Astrocyte of the spinal cord (primary cell): ENCODE measurements around the gene TPST1.
"Not testable (repeated sequence)": the region's sequence is repeated elsewhere in the genome, so short reads cannot be mapped to it uniquely, and the experiment has no call there.

ENCODE experiments used
- DNase-seq: peaks from one replicate; pipeline ENCODE4 v3.0.0; 2011; ENCODE audit warnings: low read depth, low spot score
- H3K4me3 ChIP-seq: 2 replicates; pipeline ENCODE4 v1.5.1; 2011; ENCODE audit warnings: low read depth, mild to moderate bottlenecking, low read length, moderate library complexity
- CTCF ChIP-seq: IDR thresholded peaks from 2 replicates; pipeline ENCODE4 v1.5.1; 2012; ENCODE audit warnings: low read depth, mild to moderate bottlenecking, low read length, inconsistent platforms
- in situ Hi-C: cut with HindIII; loops from 2 replicates; pipeline ENCODE4 v1.10.0; 2017; ENCODE audit warnings: low sequenced_read_pairs

Gene TPST1

GRCh38 chr7:66363635-66364034 is 158.5 kb downstream of the TPST1 start:
- no peak overlapping the region for H3K4me3 ChIP-seq
- no peak for DNase-seq
- in situ Hi-C loops = no loop called here
- TF ChIP-seq CTCF = no peak

- H3K4me3 ChIP-seq, in situ Hi-C loops, DNase-seq: not testable (repeated sequence)
These were observed 159.9 kb downstream of the TPST1 start for GRCh38 chr7:66365031-66365430.

- no peak overlapping the region for H3K4me3 ChIP-seq
- in situ Hi-C loops = no loop called here
- no peak for TF ChIP-seq CTCF
- no peak for DNase-seq
These were observed 166.1 kb downstream of the TPST1 start for GRCh38 chr7:66371096-66371824.

GRCh38 chr7:66374141-66374840 is 169.2 kb downstream of the TPST1 start:
- H3K4me3 ChIP-seq, DNase-seq, in situ Hi-C loops: not testable (repeated sequence)

- no peak for TF ChIP-seq CTCF
- H3K4me3 ChIP-seq = no peak overlapping the region
- no peak for DNase-seq
- in situ Hi-C loops = no loop called here
These were observed 171.3 kb downstream of the TPST1 start for GRCh38 chr7:66376264-66376945.

GRCh38 chr7:66377045-66377444 is 171.9 kb downstream of the TPST1 start:
- H3K4me3 ChIP-seq = no peak overlapping the region
- DNase-seq = no peak
- in situ Hi-C loops = no loop called here
- no peak for TF ChIP-seq CTCF

- in situ Hi-C loops = no loop called here
- TF ChIP-seq CTCF = no peak
- H3K4me3 ChIP-seq = no peak overlapping the region
- DNase-seq = no peak
These were observed 172.6 kb downstream of the TPST1 start for GRCh38 chr7:66377714-66378113.
